Thyroid gland (tissue), 4 donors: ENCODE results near the gene WNT3. TPM values are rescaled to one million over a fixed set of nuclear protein-coding genes. Genes with fewer than 3 reads are reported as not detected.

Experiments
- DNase-seq, 2 donors: peaks; one replicate each; pipeline ENCODE4 v3.0.0-alpha.2; 2019
- H3K27ac ChIP-seq, 3 donors: fragments of 200-600 bp; sonication (generic); 1 replicate in 2 of 3; 2 replicates in 1 of 3; pipeline ENCODE4 v1.5.1; 2016 to 2019; ENCODE audit warnings: mild to moderate bottlenecking in 1 of 3, moderate library complexity in 1 of 3
- H3K27me3 ChIP-seq: fragments of 200-600 bp; sonication (generic); one replicate; pipeline ENCODE4 v1.5.1; 2019
- H3K36me3 ChIP-seq, 2 donors: fragments of 200-600 bp; sonication (generic); one replicate each; pipeline ENCODE4 v1.5.1; 2016 to 2019
- H3K4me1 ChIP-seq, 2 donors: fragments of 200-600 bp; sonication (generic); one replicate each; pipeline ENCODE4 v1.5.1; 2017 to 2019
- H3K4me3 ChIP-seq, 3 donors: fragments of 200-600 bp; sonication (generic); replicated peaks in 1 of 3; 1 replicate in 2 of 3; 2 replicates in 1 of 3; pipeline ENCODE4 v1.5.1; 2016; ENCODE audit warnings: mild to moderate bottlenecking in 1 of 3
- H3K9me3 ChIP-seq: fragments of 200-600 bp; sonication (generic); one replicate; pipeline ENCODE4 v1.5.1; 2017
- POLR2A ChIP-seq, 2 donors: fragments of 450-650 bp; IDR thresholded peaks; one replicate each; pipeline ENCODE4 v1.6.1; 2017; ENCODE audit warnings: antibody characterized with exemption in 2 of 2, mild to moderate bottlenecking in 2 of 2, moderate library complexity in 1 of 2
- WGBS, 2 donors: methylation state at CpG; one replicate each; pipeline ENCODE4 v1.1.5; 2017; 5-methylcytosine and 5-hydroxymethylcytosine counted together
- intact Hi-C: fragments of 100-400 bp; cut with DNase I; formaldehyde crosslinking; loops from one replicate; pipeline ENCODE4 v1.15.1; 2023
- total RNA-seq, 4 donors: library from RNA; depleted of rRNA; stranded (reverse); fragments of >200 nt; gene quantifications; one replicate each; pipeline ENCODE4 v1.2.3, GENCODE V29; 2016
- TF ChIP-seq, protein P1 (sequence below), 6 experiments: fragments of 200-600 bp in 3 of 6; fragments of 450-650 bp in 3 of 6; sonication (generic) in 3 of 6; IDR thresholded peaks; one replicate each; pipeline ENCODE4 v1.5.1; 2016 to 2019; ENCODE audit warnings: antibody characterized with exemption in 6 of 6, mild to moderate bottlenecking in 2 of 6, inconsistent platforms in 1 of 6, moderate library complexity in 1 of 6

The WNT3 gene
- total RNA-seq, 4 donors from 2014 or later = 0.68 to 2.4 (median 0.82) TPM

- Histone ChIP-seq H3K27me3 (no peaks in the 10 kb centered on the region), H3K36me3 (no peaks in the 10 kb centered on the region), H3K9me3 (no peaks in the 10 kb centered on the region), H3K27ac (no peak overlapping the region), H3K4me3 (no peak overlapping the region), H3K4me1 (no peaks in the 10 kb centered on the region)
- 90 to 95% methylated on average over 3 to 5 of the region's 5 CpGs for WGBS, 2 donors
- intact Hi-C loops = no loop called here
- TF ChIP-seq POLR2A (IDR thresholded peaks at IDR 0.05) = no peak
- TF ChIP-seq, protein P1, sequence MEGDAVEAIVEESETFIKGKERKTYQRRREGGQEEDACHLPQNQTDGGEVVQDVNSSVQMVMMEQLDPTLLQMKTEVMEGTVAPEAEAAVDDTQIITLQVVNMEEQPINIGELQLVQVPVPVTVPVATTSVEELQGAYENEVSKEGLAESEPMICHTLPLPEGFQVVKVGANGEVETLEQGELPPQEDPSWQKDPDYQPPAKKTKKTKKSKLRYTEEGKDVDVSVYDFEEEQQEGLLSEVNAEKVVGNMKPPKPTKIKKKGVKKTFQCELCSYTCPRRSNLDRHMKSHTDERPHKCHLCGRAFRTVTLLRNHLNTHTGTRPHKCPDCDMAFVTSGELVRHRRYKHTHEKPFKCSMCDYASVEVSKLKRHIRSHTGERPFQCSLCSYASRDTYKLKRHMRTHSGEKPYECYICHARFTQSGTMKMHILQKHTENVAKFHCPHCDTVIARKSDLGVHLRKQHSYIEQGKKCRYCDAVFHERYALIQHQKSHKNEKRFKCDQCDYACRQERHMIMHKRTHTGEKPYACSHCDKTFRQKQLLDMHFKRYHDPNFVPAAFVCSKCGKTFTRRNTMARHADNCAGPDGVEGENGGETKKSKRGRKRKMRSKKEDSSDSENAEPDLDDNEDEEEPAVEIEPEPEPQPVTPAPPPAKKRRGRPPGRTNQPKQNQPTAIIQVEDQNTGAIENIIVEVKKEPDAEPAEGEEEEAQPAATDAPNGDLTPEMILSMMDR (IDR thresholded peaks at IDR 0.05) = no peak
- DNase-seq = no peak
These were observed 14.9 kb downstream of the WNT3 start for GRCh38 chr17:46803544-46803943.

DNA sequence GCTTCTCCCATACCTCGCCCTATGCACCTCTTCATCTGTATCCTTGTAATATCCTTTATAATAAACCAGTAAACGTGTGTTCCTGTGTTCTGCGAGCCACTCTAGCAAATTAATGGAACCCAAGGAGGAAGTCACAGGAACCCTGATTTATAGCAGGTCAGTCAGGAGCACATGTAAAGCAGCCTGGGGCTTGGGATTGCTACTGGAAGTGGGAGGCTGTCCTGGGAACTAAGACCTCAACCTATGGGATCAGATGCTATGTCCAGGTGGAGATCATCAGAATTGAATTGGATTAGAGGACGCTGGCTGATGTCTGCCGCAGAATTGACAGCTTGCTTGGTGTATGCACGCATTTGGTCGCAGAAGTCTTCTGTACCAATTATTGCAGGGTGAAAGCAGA is 15.7 kb downstream of the WNT3 start:
- Histone ChIP-seq H3K9me3 (no peaks in the 10 kb centered on the region), H3K4me1 (no peaks in the 10 kb centered on the region), H3K4me3 (no peak overlapping the region), H3K27me3 (no peaks in the 10 kb centered on the region), H3K27ac (no peak overlapping the region), H3K36me3 (no peaks in the 10 kb centered on the region)
- no peak for DNase-seq
- intact Hi-C loops = no loop called here
- WGBS, 2 donors = 75 to 90% methylated on average over 7 of the region's 7 CpGs
- TF ChIP-seq, protein P1 (IDR thresholded peaks at IDR 0.05) = no peak
- no peak for TF ChIP-seq POLR2A (IDR thresholded peaks at IDR 0.05)

DNA sequence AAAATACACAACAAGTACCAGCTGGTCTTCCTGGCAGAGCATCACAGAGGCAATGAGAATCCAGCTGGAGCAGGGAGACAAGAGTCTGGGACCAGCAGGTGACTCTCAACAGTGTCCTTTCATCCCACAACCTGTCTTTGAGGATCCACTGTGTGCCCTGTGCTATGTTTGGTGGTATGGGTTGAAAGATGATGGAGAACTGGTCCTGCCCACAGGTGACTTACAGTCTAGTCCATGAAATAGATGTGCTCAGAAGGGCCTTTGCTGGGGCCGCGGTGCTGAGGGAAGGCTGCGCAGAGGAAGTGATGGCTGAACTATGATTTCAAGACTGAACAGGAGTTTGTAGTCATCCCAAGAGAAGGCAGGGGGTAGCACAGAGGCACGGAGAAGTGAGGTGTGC is 17.9 kb downstream of the WNT3 start:
- Histone ChIP-seq H3K36me3 (no peaks in the 10 kb centered on the region), H3K4me1 (no peaks in the 10 kb centered on the region), H3K27ac (no peak overlapping the region), H3K27me3 (no peaks in the 10 kb centered on the region), H3K9me3 (no peaks in the 10 kb centered on the region), H3K4me3 (no peak overlapping the region)
- TF ChIP-seq, protein P1 (IDR thresholded peaks at IDR 0.05) = no peak
- TF ChIP-seq POLR2A (IDR thresholded peaks at IDR 0.05) = no peak
- no peak for DNase-seq
- WGBS, 2 donors = 95 to 97% methylated on average over 4 of the region's 4 CpGs
- intact Hi-C loops = no loop called here

- DNase-seq = no peak
- Histone ChIP-seq H3K4me3 (no peak overlapping the region), H3K9me3 (no peaks in the 10 kb centered on the region), H3K36me3 (no peaks in the 10 kb centered on the region), H3K27me3 (no peaks in the 10 kb centered on the region), H3K27ac (no peak overlapping the region), H3K4me1 (no peaks in the 10 kb centered on the region)
- TF ChIP-seq POLR2A (IDR thresholded peaks at IDR 0.05) = no peak
- TF ChIP-seq, protein P1 (IDR thresholded peaks at IDR 0.05) = no peak
- WGBS, 2 donors = 63 to 72% methylated on average over 8 of the region's 8 CpGs
- intact Hi-C loops = no loop called here
These were observed 21.4 kb downstream of the WNT3 start for GRCh38 chr17:46796956-46797530.

GRCh38 chr17:46796524-46796923 is 22.0 kb downstream of the WNT3 start:
- Histone ChIP-seq H3K4me3 (no peak overlapping the region), H3K4me1 (no peaks in the 10 kb centered on the region), H3K36me3 (no peaks in the 10 kb centered on the region), H3K9me3 (no peaks in the 10 kb centered on the region), H3K27ac (no peak overlapping the region), H3K27me3 (no peaks in the 10 kb centered on the region)
- DNase-seq = no peak
- WGBS, 2 donors = 74 to 85% methylated on average over 1 to 7 of the region's 7 CpGs
- TF ChIP-seq POLR2A (IDR thresholded peaks at IDR 0.05) = no peak
- TF ChIP-seq, protein P1 (IDR thresholded peaks at IDR 0.05) = no peak
- intact Hi-C loops = no loop called here
